CD14-positive monocyte (primary cell): ENCODE measurements around the gene MACROD2. TPM values are rescaled to one million over a fixed set of nuclear protein-coding genes. Genes with fewer than 3 reads are reported as not detected.
"Not testable (repeated sequence)": the region's sequence is repeated elsewhere in the genome, so short reads cannot be mapped to it uniquely, and the experiment has no call there.

Experiments
- DNase-seq, 3 donors: peaks; one replicate each; pipeline ENCODE4 v3.0.0-alpha.2; 2011 to 2022
- H2AFZ ChIP-seq: 2 replicates; pipeline ENCODE4 v1.6.0; 2012; ENCODE audit warnings: mild to moderate bottlenecking, low read depth, low read length, inconsistent platforms; ENCODE audit not compliant: insufficient read depth, poor library complexity, severe bottlenecking
- H3K27ac ChIP-seq, 2 donors: 1 replicate in 1 of 2; 2 replicates in 1 of 2; pipeline ENCODE4 v1.5.1; 2012 to 2013; ENCODE audit warnings: low read length in 2 of 2, control low read depth in 1 of 2, inconsistent platforms in 1 of 2, low read depth in 1 of 2, mild to moderate bottlenecking in 1 of 2
- H3K27me3 ChIP-seq, 2 donors: one replicate each; pipeline versions ENCODE4 v1.6.0 to v1.6.1; 2011 to 2013; ENCODE audit warnings: low read length in 2 of 2; ENCODE audit not compliant: control insufficient read depth in 2 of 2, insufficient read depth in 2 of 2
- H3K36me3 ChIP-seq, 2 donors: replicated peaks in 1 of 2; 1 replicate in 1 of 2; 2 replicates in 1 of 2; pipeline versions ENCODE4 v1.5.1 to v1.6.1; 2012 to 2013; ENCODE audit warnings: low read length in 2 of 2, control low read depth in 1 of 2, inconsistent platforms in 1 of 2, mild to moderate bottlenecking in 1 of 2; ENCODE audit not compliant: insufficient read depth in 2 of 2, control insufficient read depth in 1 of 2
- H3K4me1 ChIP-seq, 2 donors: 1 replicate in 1 of 2; 2 replicates in 1 of 2; pipeline versions ENCODE4 v1.5.1 to v1.6.1; 2012 to 2013; ENCODE audit warnings: low read length in 2 of 2, control low read depth in 1 of 2, inconsistent platforms in 1 of 2, mild to moderate bottlenecking in 1 of 2, moderate library complexity in 1 of 2; ENCODE audit not compliant: insufficient read depth in 2 of 2, control insufficient read depth in 1 of 2
- H3K4me2 ChIP-seq: replicated peaks from 2 replicates; pipeline ENCODE3; 2012; ENCODE audit warnings: low read length, moderate library complexity, mild to moderate bottlenecking; ENCODE audit not compliant: poor library complexity, severe bottlenecking; ENCODE audit errors: extremely low read depth
- H3K4me3 ChIP-seq, 3 experiments: fragments of 200-600 bp in 1 of 3; sonication (generic) in 1 of 3; replicated peaks in 1 of 3; 1 replicate in 2 of 3; 2 replicates in 1 of 3; pipeline ENCODE4 v1.5.1; 2011 to 2013; ENCODE audit warnings: low read length in 3 of 3, mild to moderate bottlenecking in 3 of 3, control low read depth in 2 of 3, low read depth in 2 of 3, inconsistent platforms in 1 of 3, moderate library complexity in 1 of 3
- H3K79me2 ChIP-seq: 2 replicates; pipeline ENCODE4 v1.6.0; 2012; ENCODE audit warnings: mild to moderate bottlenecking, control low read depth, inconsistent platforms, low read length, moderate library complexity; ENCODE audit not compliant: insufficient read depth
- H3K9ac ChIP-seq: 2 replicates; pipeline ENCODE4 v1.6.0; 2017; ENCODE audit warnings: low read length, mild to moderate bottlenecking; ENCODE audit not compliant: insufficient read depth, poor library complexity, severe bottlenecking
- H3K9me3 ChIP-seq, 2 donors: replicated peaks in 1 of 2; 1 replicate in 1 of 2; 2 replicates in 1 of 2; pipeline versions ENCODE4 v1.5.1 to v1.6.1; 2012 to 2013; ENCODE audit warnings: low read length in 2 of 2, control low read depth in 1 of 2; ENCODE audit not compliant: control insufficient read depth in 1 of 2, insufficient read depth in 1 of 2
- H4K20me1 ChIP-seq: 2 replicates; pipeline ENCODE4 v1.6.0; 2012; ENCODE audit warnings: mild to moderate bottlenecking, low read length, control low read depth, moderate library complexity; ENCODE audit not compliant: insufficient read depth
- H3K27ac Mint-ChIP-seq, 7 donors: one replicate each; pipeline ENCODE4 v1.8.0; 2020; ENCODE audit warnings: mild to moderate bottlenecking in 7 of 7, mixed read lengths in 7 of 7, moderate library complexity in 6 of 7, inconsistent platforms in 2 of 7
- H3K27me3 Mint-ChIP-seq, 3 donors: one replicate each; pipeline ENCODE4 v1.8.0; 2021 to 2022; ENCODE audit warnings: low read depth in 3 of 3, mild to moderate bottlenecking in 3 of 3, mixed read lengths in 3 of 3, moderate library complexity in 3 of 3, inconsistent platforms in 1 of 3
- H3K36me3 Mint-ChIP-seq, 2 donors: one replicate each; pipeline ENCODE4 v1.8.0; 2020; ENCODE audit warnings: mixed read lengths in 2 of 2, inconsistent platforms in 1 of 2, mild to moderate bottlenecking in 1 of 2
- H3K4me1 Mint-ChIP-seq: one replicate; pipeline ENCODE4 v1.8.0; 2020; ENCODE audit warnings: mild to moderate bottlenecking, mixed read lengths
- H3K4me3 Mint-ChIP-seq, 2 donors: one replicate each; pipeline ENCODE4 v1.8.0; 2020; ENCODE audit warnings: mild to moderate bottlenecking in 2 of 2, mixed read lengths in 2 of 2, moderate library complexity in 1 of 2
- H3K9me3 Mint-ChIP-seq, 7 donors: one replicate each; pipeline ENCODE4 v1.8.0; 2020 to 2022; ENCODE audit warnings: mixed read lengths in 7 of 7, mild to moderate bottlenecking in 6 of 7, moderate library complexity in 6 of 7, inconsistent platforms in 2 of 7
- WGBS: methylation state at CpG from one replicate; pipeline ENCODE4 v1.1.5; 2013; ENCODE audit warnings: missing lambda C conversion rate; ENCODE audit not compliant: insufficient coverage; 5-methylcytosine and 5-hydroxymethylcytosine counted together
- intact Hi-C, 2 donors: fragments of 100-400 bp; cut with micrococcal nuclease; formaldehyde crosslinking; loops; one replicate each; pipeline versions ENCODE4 v1.15.0 to v1.15.1; 2023
- polyA plus RNA-seq, 3 donors: library from polyadenylated mRNA; depleted of rRNA in 1 of 3; unstranded in 2 of 3; stranded (reverse) in 1 of 3; fragments of 300-500 nt in 2 of 3; fragments of >200 nt in 1 of 3; fragmentation: Illumina TruSeq in 2 of 3; gene quantifications; 1 replicate in 2 of 3; 2 replicates in 1 of 3; pipeline ENCODE4 v1.2.3, GENCODE V29; 2012 to 2021
- TF ChIP-seq, protein P1 (sequence below): fragments of 200-600 bp; IDR thresholded peaks from one replicate; pipeline ENCODE4 v1.8.0; 2022; ENCODE audit warnings: antibody characterized with exemption, mild to moderate bottlenecking

Gene MACROD2
- polyA plus RNA-seq, 3 donors: 0.23 TPM; not detected in 2

DNA sequence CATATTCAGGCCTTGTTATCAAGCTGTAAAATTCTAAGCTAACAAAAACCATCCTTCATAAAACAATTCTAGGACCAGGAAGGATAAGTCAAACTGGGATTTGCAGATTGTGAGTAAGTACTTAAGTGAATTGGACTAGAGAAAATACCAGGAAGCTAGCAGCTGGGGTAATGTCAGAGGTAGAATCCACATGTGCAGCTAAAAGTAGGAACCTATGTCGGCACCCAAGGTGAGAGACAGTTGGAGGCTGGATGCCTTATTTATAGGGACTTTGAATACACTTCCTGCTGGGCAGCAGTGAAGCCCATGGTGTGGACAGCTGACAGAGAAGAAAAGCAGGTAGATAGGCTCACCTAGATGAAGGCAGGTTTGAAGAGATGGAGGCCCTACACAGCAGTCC is 214.8 kb downstream of the MACROD2 start:
- Histone ChIP-seq H3K4me3 (no peak overlapping the region), H3K9me3 (peaks cover 5% of the 10 kb centered on the region in 2 donors), H3K79me2 (no peaks in the 10 kb centered on the region), H3K27ac (no peak overlapping the region), H2AFZ (no peak overlapping the region), H3K4me2 (no peak overlapping the region), H4K20me1 (no peaks in the 10 kb centered on the region), H3K4me1 (no peaks in the 10 kb centered on the region), H3K9ac (no peak overlapping the region), H3K27me3 (no peaks in the 10 kb centered on the region), H3K36me3 (no peaks in the 10 kb centered on the region)
- TF ChIP-seq, protein P1, sequence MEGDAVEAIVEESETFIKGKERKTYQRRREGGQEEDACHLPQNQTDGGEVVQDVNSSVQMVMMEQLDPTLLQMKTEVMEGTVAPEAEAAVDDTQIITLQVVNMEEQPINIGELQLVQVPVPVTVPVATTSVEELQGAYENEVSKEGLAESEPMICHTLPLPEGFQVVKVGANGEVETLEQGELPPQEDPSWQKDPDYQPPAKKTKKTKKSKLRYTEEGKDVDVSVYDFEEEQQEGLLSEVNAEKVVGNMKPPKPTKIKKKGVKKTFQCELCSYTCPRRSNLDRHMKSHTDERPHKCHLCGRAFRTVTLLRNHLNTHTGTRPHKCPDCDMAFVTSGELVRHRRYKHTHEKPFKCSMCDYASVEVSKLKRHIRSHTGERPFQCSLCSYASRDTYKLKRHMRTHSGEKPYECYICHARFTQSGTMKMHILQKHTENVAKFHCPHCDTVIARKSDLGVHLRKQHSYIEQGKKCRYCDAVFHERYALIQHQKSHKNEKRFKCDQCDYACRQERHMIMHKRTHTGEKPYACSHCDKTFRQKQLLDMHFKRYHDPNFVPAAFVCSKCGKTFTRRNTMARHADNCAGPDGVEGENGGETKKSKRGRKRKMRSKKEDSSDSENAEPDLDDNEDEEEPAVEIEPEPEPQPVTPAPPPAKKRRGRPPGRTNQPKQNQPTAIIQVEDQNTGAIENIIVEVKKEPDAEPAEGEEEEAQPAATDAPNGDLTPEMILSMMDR: no peak
- Mint-ChIP-seq H3K27ac (no peak overlapping the region), H3K9me3 (peaks cover 0 to 7% (median 3%) of the 10 kb centered on the region in 7 donors), H3K36me3 (no peaks in the 10 kb centered on the region), H3K4me1 (no peaks in the 10 kb centered on the region), H3K4me3 (no peak overlapping the region), H3K27me3 (peaks cover 0 to 2% (median 0%) of the 10 kb centered on the region in 3 donors)
- no peak for DNase-seq
- intact Hi-C loops: no loop called here
- WGBS: 67% methylated on average over 1 of the region's 1 CpG

DNA sequence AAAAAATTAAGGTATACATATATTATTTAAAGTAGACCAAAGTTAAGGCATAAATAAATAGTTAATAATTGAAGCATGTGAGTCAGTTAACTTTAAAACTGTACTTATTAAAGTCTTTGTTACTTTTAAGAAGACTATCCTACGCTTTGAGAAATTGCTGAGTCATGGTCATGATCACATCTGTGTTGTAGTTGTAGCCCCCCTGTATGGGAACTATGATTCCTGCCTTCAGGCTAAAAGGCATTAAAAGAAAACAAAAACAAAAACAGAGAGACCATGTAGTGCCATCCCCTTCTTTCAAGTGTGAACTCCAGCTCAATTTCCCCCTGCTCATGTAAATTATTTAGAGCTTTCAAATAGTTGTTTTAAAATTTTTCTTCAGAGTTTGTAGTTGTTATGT is 218.7 kb downstream of the MACROD2 start:
- H3K9ac ChIP-seq: no peak overlapping the region
- Mint-ChIP-seq H3K4me1 (no peaks in the 10 kb centered on the region), H3K27me3 (no peaks in the 10 kb centered on the region), H3K4me3 (no peak overlapping the region), H3K9me3 (peaks cover 0 to 5% (median 2%) of the 10 kb centered on the region in 7 donors), H3K36me3 (no peaks in the 10 kb centered on the region), H3K27ac (no peak overlapping the region)
- no peaks in the 10 kb centered on the region for H3K4me1 ChIP-seq
- no peaks in the 10 kb centered on the region for H3K27me3 ChIP-seq
- no peaks in the 10 kb centered on the region for H4K20me1 ChIP-seq
- TF ChIP-seq, protein P1: no peak
- no CpG with 5 or more reads among the region's 1 CpG for WGBS
- no peak overlapping the region for H3K4me3 ChIP-seq
- no peak overlapping the region for H3K27ac ChIP-seq
- no peak overlapping the region for H2AFZ ChIP-seq
- no peaks in the 10 kb centered on the region for H3K9me3 ChIP-seq
- H3K79me2 ChIP-seq: no peaks in the 10 kb centered on the region
- no peak for DNase-seq
- H3K36me3 ChIP-seq: no peaks in the 10 kb centered on the region
- H3K4me2 ChIP-seq: no peak overlapping the region
- intact Hi-C loops: no loop called here

DNA sequence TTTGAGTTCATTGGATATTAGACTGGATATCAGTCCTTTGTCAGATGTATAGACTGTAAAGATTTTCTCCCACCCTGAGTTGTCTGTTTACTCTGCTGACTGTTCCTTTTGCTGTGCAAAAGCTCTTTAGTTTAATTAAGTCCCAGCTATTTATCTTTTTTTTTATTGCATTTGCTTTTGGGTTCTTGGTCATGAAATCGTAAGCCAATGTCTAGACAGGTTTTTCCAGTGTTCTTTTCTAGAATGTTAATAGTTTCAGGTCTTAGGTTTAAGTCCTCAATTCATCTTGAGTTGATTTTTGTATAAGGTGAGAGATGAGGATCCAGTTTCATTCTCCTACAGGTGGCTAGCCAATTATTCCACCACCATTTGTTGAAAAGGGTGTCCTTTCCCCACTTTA is 220.6 kb downstream of the MACROD2 start:
- WGBS: no CpG with 5 or more reads among the region's 1 CpG
- H3K36me3 ChIP-seq, H3K27ac Mint-ChIP-seq, H3K4me3 ChIP-seq, H3K4me2 ChIP-seq, intact Hi-C loops, H3K4me3 Mint-ChIP-seq, H2AFZ ChIP-seq, H3K4me1 ChIP-seq, H3K79me2 ChIP-seq, H3K9ac ChIP-seq, H4K20me1 ChIP-seq, H3K4me1 Mint-ChIP-seq, H3K27ac ChIP-seq, H3K27me3 ChIP-seq, H3K27me3 Mint-ChIP-seq, H3K36me3 Mint-ChIP-seq, DNase-seq: not testable (repeated sequence)
- H3K9me3 ChIP-seq: peaks cover 6 to 14% of the 10 kb centered on the region in 2 donors
- H3K9me3 Mint-ChIP-seq: peaks cover 4 to 14% (median 9%) of the 10 kb centered on the region in 7 donors
